ENCODE data around the gene CATSPER2. TPM values are rescaled to one million over a fixed set of nuclear protein-coding genes. Genes with fewer than 3 reads are reported as not detected.
"Not testable (repeated sequence)": the region's sequence is repeated elsewhere in the genome, so short reads cannot be mapped to it uniquely, and the experiment has no call there.

CATSPER2 gene
- total RNA-seq, 1 donor from 2014 or later: 3.1 TPM

GRCh38 chr15:43649430-43649926, 834 bp upstream of the CATSPER2 start:
- not testable (repeated sequence) for H3K9me3 ChIP-seq (ENCODE audit: control insufficient read depth in 3 of 3, low read length in 3 of 3); H3K27me3 ChIP-seq (ENCODE audit: control insufficient read depth in 3 of 3, insufficient read depth in 3 of 3, low read length in 3 of 3); H3K4me3 ChIP-seq (ENCODE audit: low read length in 3 of 3); H3K4me1 ChIP-seq (ENCODE audit: control insufficient read depth in 3 of 3, insufficient read depth in 3 of 3, low read length in 3 of 3); H3K9ac ChIP-seq (ENCODE audit: low read depth in 1 of 3, low read length in 3 of 3); H3K27ac ChIP-seq (ENCODE audit: low read depth, low read length)
- peaks cover 0 to 10% (median 7%) of the 10 kb centered on the region in 3 donors for H3K36me3 ChIP-seq (ENCODE audit: control insufficient read depth in 3 of 3, insufficient read depth in 3 of 3, low read length in 3 of 3)

- not testable (repeated sequence) for H3K36me3 ChIP-seq (ENCODE audit: control insufficient read depth in 3 of 3, insufficient read depth in 3 of 3, low read length in 3 of 3); H3K4me3 ChIP-seq (ENCODE audit: low read length in 3 of 3); H3K27ac ChIP-seq (ENCODE audit: low read depth, low read length); H3K4me1 ChIP-seq (ENCODE audit: control insufficient read depth in 3 of 3, insufficient read depth in 3 of 3, low read length in 3 of 3); H3K9ac ChIP-seq (ENCODE audit: low read depth in 1 of 3, low read length in 3 of 3); H3K27me3 ChIP-seq (ENCODE audit: control insufficient read depth in 3 of 3, insufficient read depth in 3 of 3, low read length in 3 of 3); H3K9me3 ChIP-seq (ENCODE audit: control insufficient read depth in 3 of 3, low read length in 3 of 3)
These were observed 10.0 kb downstream of the CATSPER2 start for GRCh38 chr15:43638464-43639204.

DNA sequence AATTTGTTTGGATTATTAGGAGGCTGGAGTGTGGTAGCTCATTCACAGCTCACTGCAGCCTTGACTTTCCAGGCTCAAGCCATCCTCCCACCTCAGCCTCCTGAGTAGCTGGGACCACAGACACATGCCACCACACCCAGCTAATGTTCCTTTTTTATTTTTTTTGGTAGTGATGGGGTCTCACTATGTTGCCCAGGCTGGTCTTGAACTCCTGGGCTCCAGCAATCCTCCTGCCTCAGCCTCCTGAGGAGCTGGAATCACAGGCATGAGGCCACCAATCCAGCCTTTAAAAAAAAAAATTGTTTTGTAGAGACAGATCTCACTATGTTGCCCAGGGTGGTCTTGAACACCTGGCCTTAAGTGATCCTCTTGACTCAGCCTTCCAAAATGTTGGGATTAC, 21.7 kb downstream of the CATSPER2 start:
- H3K27me3 ChIP-seq (ENCODE audit: control insufficient read depth in 3 of 3, insufficient read depth in 3 of 3, low read length in 3 of 3); H3K4me3 ChIP-seq (ENCODE audit: low read length in 3 of 3); H3K36me3 ChIP-seq (ENCODE audit: control insufficient read depth in 3 of 3, insufficient read depth in 3 of 3, low read length in 3 of 3); H3K4me1 ChIP-seq (ENCODE audit: control insufficient read depth in 3 of 3, insufficient read depth in 3 of 3, low read length in 3 of 3); H3K9me3 ChIP-seq (ENCODE audit: control insufficient read depth in 3 of 3, low read length in 3 of 3); H3K9ac ChIP-seq (ENCODE audit: low read depth in 1 of 3, low read length in 3 of 3); H3K27ac ChIP-seq (ENCODE audit: low read depth, low read length): not testable (repeated sequence)

DNA sequence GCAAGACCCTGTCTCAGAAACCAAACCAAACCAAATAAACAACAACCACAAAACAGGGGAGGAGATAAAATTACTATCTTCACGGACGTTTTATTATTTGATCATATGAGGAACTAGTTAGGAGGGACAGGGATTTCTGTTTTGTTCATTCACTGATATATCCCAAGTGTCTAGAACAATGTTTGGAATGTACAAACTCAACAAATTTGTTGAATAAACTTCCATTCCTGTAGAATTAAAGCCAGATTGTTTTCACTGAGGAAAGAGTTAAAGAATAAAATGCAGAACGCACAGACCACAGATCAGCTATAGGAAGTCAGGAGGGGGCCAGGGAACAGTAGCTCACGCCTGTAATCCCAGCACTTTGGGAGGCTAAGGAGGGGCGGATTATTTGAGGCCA, 23.5 kb downstream of the CATSPER2 start:
- H3K4me1 ChIP-seq (ENCODE audit: control insufficient read depth in 3 of 3, insufficient read depth in 3 of 3, low read length in 3 of 3): no peaks in the 10 kb centered on the region

DNA sequence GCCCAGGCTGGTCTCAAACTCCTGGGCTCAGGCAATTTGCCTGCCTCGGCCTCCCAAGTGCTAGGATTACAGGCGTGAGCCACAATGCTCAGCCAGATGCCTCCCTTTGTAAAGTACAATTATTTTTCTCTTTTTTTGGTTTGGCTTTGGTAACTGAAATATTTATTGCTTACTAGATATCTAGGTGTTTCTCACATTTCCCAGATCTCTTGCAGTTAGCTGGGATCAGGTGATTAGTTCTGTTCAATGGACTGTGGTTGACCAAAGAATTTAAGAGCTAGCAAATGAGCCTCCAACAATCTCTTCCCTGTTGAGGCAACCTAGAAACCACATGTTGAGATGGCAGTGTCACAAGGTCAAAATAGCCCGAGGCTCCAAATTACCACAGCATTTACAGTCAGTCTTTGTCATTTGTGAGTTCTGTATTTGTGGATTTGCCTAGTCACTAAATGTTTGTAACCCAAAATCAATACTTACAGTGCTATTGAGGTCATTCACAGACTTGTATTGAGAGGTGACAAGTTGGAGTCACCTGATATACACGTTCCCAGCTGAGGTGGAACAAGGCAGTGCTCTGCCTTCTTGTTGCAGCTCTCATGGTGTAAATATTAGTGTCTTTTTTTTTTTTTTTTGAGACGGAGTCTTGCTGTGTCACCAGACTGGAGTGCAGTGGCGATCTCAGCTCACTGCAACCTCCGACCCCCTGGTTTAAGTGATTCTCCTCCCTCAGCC, 26.4 kb downstream of the CATSPER2 start:
- not testable (repeated sequence) for H3K4me3 ChIP-seq (ENCODE audit: low read length in 3 of 3); H3K4me1 ChIP-seq (ENCODE audit: control insufficient read depth in 3 of 3, insufficient read depth in 3 of 3, low read length in 3 of 3); H3K27ac ChIP-seq (ENCODE audit: low read depth, low read length); H3K9me3 ChIP-seq (ENCODE audit: control insufficient read depth in 3 of 3, low read length in 3 of 3); H3K27me3 ChIP-seq (ENCODE audit: control insufficient read depth in 3 of 3, insufficient read depth in 3 of 3, low read length in 3 of 3); H3K9ac ChIP-seq (ENCODE audit: low read depth in 1 of 3, low read length in 3 of 3); H3K36me3 ChIP-seq (ENCODE audit: control insufficient read depth in 3 of 3, insufficient read depth in 3 of 3, low read length in 3 of 3)

More for the DNA sequence above, 23.5 kb downstream of the CATSPER2 start:
- Histone ChIP-seq H3K9me3 (ENCODE audit: control insufficient read depth in 3 of 3, low read length in 3 of 3) (no peaks in the 10 kb centered on the region), H3K27me3 (ENCODE audit: control insufficient read depth in 3 of 3, insufficient read depth in 3 of 3, low read length in 3 of 3) (no peaks in the 10 kb centered on the region), H3K4me3 (ENCODE audit: low read length in 3 of 3) (no peak overlapping the region), H3K9ac (ENCODE audit: low read depth in 1 of 3, low read length in 3 of 3) (no peak overlapping the region), H3K27ac (ENCODE audit: low read depth, low read length) (no peak overlapping the region), H3K36me3 (ENCODE audit: control insufficient read depth in 3 of 3, insufficient read depth in 3 of 3, low read length in 3 of 3) (no peaks in the 10 kb centered on the region)

GRCh38 chr15:43618700-43619099, 29.9 kb downstream of the CATSPER2 start, which contains the start of gene STRC:
TSS of gene STRC (minus strand) at chr15:43618800. CDS start at chr15:43618722, 78 bp downstream.
- not testable (repeated sequence) for H3K36me3 ChIP-seq (ENCODE audit: control insufficient read depth in 3 of 3, insufficient read depth in 3 of 3, low read length in 3 of 3); H3K4me1 ChIP-seq (ENCODE audit: control insufficient read depth in 3 of 3, insufficient read depth in 3 of 3, low read length in 3 of 3); H3K27ac ChIP-seq (ENCODE audit: low read depth, low read length); H3K4me3 ChIP-seq (ENCODE audit: low read length in 3 of 3); H3K9ac ChIP-seq (ENCODE audit: low read depth in 1 of 3, low read length in 3 of 3); H3K9me3 ChIP-seq (ENCODE audit: control insufficient read depth in 3 of 3, low read length in 3 of 3); H3K27me3 ChIP-seq (ENCODE audit: control insufficient read depth in 3 of 3, insufficient read depth in 3 of 3, low read length in 3 of 3)

GRCh38 chr15:43617750-43618149, 30.9 kb downstream of the CATSPER2 start:
- H3K4me1 ChIP-seq (ENCODE audit: control insufficient read depth in 3 of 3, insufficient read depth in 3 of 3, low read length in 3 of 3): not testable (repeated sequence)

GRCh38 chr15:43602233-43602632, 46.4 kb downstream of the CATSPER2 start:
- not testable (repeated sequence) for H3K4me1 ChIP-seq (ENCODE audit: control insufficient read depth in 3 of 3, insufficient read depth in 3 of 3, low read length in 3 of 3); H3K9me3 ChIP-seq (ENCODE audit: control insufficient read depth in 3 of 3, low read length in 3 of 3); H3K4me3 ChIP-seq (ENCODE audit: low read length in 3 of 3); H3K36me3 ChIP-seq (ENCODE audit: control insufficient read depth in 3 of 3, insufficient read depth in 3 of 3, low read length in 3 of 3); H3K27me3 ChIP-seq (ENCODE audit: control insufficient read depth in 3 of 3, insufficient read depth in 3 of 3, low read length in 3 of 3); H3K9ac ChIP-seq (ENCODE audit: low read depth in 1 of 3, low read length in 3 of 3); H3K27ac ChIP-seq (ENCODE audit: low read depth, low read length)

More at GRCh38 chr15:43617750-43618149, 30.9 kb downstream of the CATSPER2 start:
- H3K9ac ChIP-seq (ENCODE audit: low read depth in 1 of 3, low read length in 3 of 3); H3K9me3 ChIP-seq (ENCODE audit: control insufficient read depth in 3 of 3, low read length in 3 of 3); H3K27me3 ChIP-seq (ENCODE audit: control insufficient read depth in 3 of 3, insufficient read depth in 3 of 3, low read length in 3 of 3); H3K36me3 ChIP-seq (ENCODE audit: control insufficient read depth in 3 of 3, insufficient read depth in 3 of 3, low read length in 3 of 3); H3K27ac ChIP-seq (ENCODE audit: low read depth, low read length); H3K4me3 ChIP-seq (ENCODE audit: low read length in 3 of 3): not testable (repeated sequence)

DNA sequence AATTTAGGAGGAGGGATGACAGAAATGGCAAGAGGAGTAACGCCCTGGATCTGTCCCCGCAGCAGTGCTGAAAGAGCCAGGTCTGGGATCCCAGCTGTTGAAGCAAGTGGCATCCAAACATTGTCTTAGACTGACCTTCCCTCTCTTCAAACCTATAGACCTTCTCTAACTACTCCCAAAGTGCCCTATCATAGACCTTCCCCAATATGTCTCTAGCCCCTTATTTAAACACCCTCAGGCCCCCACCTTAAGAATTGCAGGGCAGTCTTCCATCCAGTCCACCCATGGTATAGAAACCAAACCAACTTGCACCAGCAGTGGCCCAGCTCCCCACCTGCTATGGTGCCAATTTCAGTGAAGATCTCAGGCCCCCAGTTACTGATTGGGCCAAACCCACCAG, 48.4 kb downstream of the CATSPER2 start:
- not testable (repeated sequence) for H3K27me3 ChIP-seq (ENCODE audit: control insufficient read depth in 3 of 3, insufficient read depth in 3 of 3, low read length in 3 of 3); H3K36me3 ChIP-seq (ENCODE audit: control insufficient read depth in 3 of 3, insufficient read depth in 3 of 3, low read length in 3 of 3); H3K4me3 ChIP-seq (ENCODE audit: low read length in 3 of 3); H3K4me1 ChIP-seq (ENCODE audit: control insufficient read depth in 3 of 3, insufficient read depth in 3 of 3, low read length in 3 of 3); H3K27ac ChIP-seq (ENCODE audit: low read depth, low read length); H3K9me3 ChIP-seq (ENCODE audit: control insufficient read depth in 3 of 3, low read length in 3 of 3); H3K9ac ChIP-seq (ENCODE audit: low read depth in 1 of 3, low read length in 3 of 3)

DNA sequence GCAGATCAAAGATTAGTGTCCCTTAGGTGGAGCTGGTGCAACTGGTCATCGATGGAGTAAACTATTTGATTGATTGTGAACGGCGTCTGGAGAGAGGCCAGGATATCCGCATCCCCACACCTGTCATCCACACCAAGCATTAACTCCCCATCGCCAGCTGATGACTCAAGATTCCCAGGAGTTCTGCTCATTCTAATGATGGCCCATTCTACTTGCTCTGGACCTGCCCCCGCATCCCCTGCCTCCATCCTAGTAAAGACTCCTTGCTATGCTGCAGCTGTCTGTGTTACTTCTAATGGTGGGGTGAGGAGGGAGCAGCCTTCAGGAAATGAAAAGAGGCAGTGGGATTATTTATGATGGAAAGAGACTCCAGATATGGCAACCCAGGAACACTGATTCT, 49.5 kb downstream of the CATSPER2 start:
- not testable (repeated sequence) for H3K27ac ChIP-seq (ENCODE audit: low read depth, low read length); H3K36me3 ChIP-seq (ENCODE audit: control insufficient read depth in 3 of 3, insufficient read depth in 3 of 3, low read length in 3 of 3); H3K9me3 ChIP-seq (ENCODE audit: control insufficient read depth in 3 of 3, low read length in 3 of 3); H3K9ac ChIP-seq (ENCODE audit: low read depth in 1 of 3, low read length in 3 of 3); H3K4me1 ChIP-seq (ENCODE audit: control insufficient read depth in 3 of 3, insufficient read depth in 3 of 3, low read length in 3 of 3); H3K27me3 ChIP-seq (ENCODE audit: control insufficient read depth in 3 of 3, insufficient read depth in 3 of 3, low read length in 3 of 3); H3K4me3 ChIP-seq (ENCODE audit: low read length in 3 of 3)
